Mesenchymal stem cell (in vitro differentiated cells and primary cell): ENCODE measurements around the gene SPACA5.

Experiments
- DNase-seq: peaks from one replicate; pipeline ENCODE4 v3.0.0-alpha.2; 2013
- H2AFZ ChIP-seq: one replicate; pipeline ENCODE4 v1.6.1; 2013; ENCODE audit warnings: low read depth, mild to moderate bottlenecking, control low read depth, inconsistent platforms, low read length, moderate library complexity
- H2AK5ac ChIP-seq: 2 replicates; pipeline ENCODE4 v1.6.1; 2013; ENCODE audit warnings: low read length, moderate library complexity, mild to moderate bottlenecking, inconsistent platforms; ENCODE audit not compliant: severe bottlenecking
- H2BK120ac ChIP-seq: one replicate; pipeline ENCODE4 v1.6.1; 2013; ENCODE audit warnings: low read depth, mild to moderate bottlenecking, inconsistent platforms, low read length, moderate library complexity
- H2BK12ac ChIP-seq, 2 experiments: one replicate each; pipeline ENCODE4 v1.6.1; 2013; ENCODE audit warnings: inconsistent platforms in 2 of 2, low read length in 2 of 2, mild to moderate bottlenecking in 2 of 2, moderate library complexity in 2 of 2, control low read depth in 1 of 2
- H2BK15ac ChIP-seq: one replicate; pipeline ENCODE4 v1.6.1; 2013; ENCODE audit warnings: mild to moderate bottlenecking, low read depth, inconsistent platforms; ENCODE audit not compliant: poor library complexity, severe bottlenecking
- H2BK5ac ChIP-seq: 2 replicates; pipeline ENCODE4 v1.6.1; 2013; ENCODE audit warnings: low read depth, mild to moderate bottlenecking, low read length, control low read depth, inconsistent platforms; ENCODE audit not compliant: poor library complexity, severe bottlenecking
- H3K14ac ChIP-seq, 2 experiments: one replicate each; pipeline ENCODE4 v1.6.1; 2013; ENCODE audit warnings: inconsistent platforms in 2 of 2, low read length in 2 of 2, control low read depth in 1 of 2, mild to moderate bottlenecking in 1 of 2, moderate library complexity in 1 of 2
- H3K18ac ChIP-seq, 2 experiments: one replicate each; pipeline ENCODE4 v1.6.1; 2013; ENCODE audit warnings: inconsistent platforms in 2 of 2, low read length in 2 of 2, control low read depth in 1 of 2, low read depth in 1 of 2, mild to moderate bottlenecking in 1 of 2
- H3K23ac ChIP-seq, 2 experiments: one replicate each; pipeline ENCODE4 v1.6.1; 2013; ENCODE audit warnings: inconsistent platforms in 2 of 2, low read length in 2 of 2, mild to moderate bottlenecking in 2 of 2, moderate library complexity in 2 of 2, control low read depth in 1 of 2
- H3K27ac ChIP-seq: 2 replicates; pipeline ENCODE4 v1.5.1; 2013; ENCODE audit warnings: mild to moderate bottlenecking, moderate library complexity, low read length, control low read depth, inconsistent platforms; ENCODE audit not compliant: poor library complexity, severe bottlenecking
- H3K27me3 ChIP-seq, 2 experiments: 2 replicates each; pipeline versions ENCODE4 v1.6.1 to v1.7.0; 2013; ENCODE audit warnings: low read length in 2 of 2, mild to moderate bottlenecking in 2 of 2, moderate library complexity in 2 of 2, control low read depth in 1 of 2, inconsistent platforms in 1 of 2; ENCODE audit not compliant: control insufficient read depth in 1 of 2, insufficient read depth in 1 of 2
- H3K36me3 ChIP-seq, 2 experiments: 2 replicates each; pipeline versions ENCODE4 v1.6.1 to v1.7.0; 2013; ENCODE audit warnings: low read length in 2 of 2, control low read depth in 1 of 2, inconsistent platforms in 1 of 2, low read depth in 1 of 2, mild to moderate bottlenecking in 1 of 2; ENCODE audit not compliant: insufficient read depth in 2 of 2, control insufficient read depth in 1 of 2
- H3K4ac ChIP-seq, 2 experiments: one replicate each; pipeline ENCODE4 v1.6.1; 2013; ENCODE audit warnings: inconsistent platforms in 2 of 2, low read length in 2 of 2, mild to moderate bottlenecking in 2 of 2, moderate library complexity in 2 of 2, control low read depth in 1 of 2, low read depth in 1 of 2
- H3K4me1 ChIP-seq: 2 replicates; pipeline ENCODE4 v1.6.1; 2013; ENCODE audit warnings: low read depth, low read length, control low read depth; ENCODE audit not compliant: control insufficient read depth, insufficient read depth
- H3K4me2 ChIP-seq: 2 replicates; pipeline ENCODE4 v1.6.1; 2013; ENCODE audit warnings: low read length, mild to moderate bottlenecking, inconsistent platforms; ENCODE audit not compliant: poor library complexity, severe bottlenecking
- H3K4me3 ChIP-seq, 2 experiments: 2 replicates each; pipeline versions ENCODE4 v1.5.1 to v1.7.0; 2013; ENCODE audit warnings: low read length in 2 of 2, mild to moderate bottlenecking in 2 of 2, control low read depth in 1 of 2, low read depth in 1 of 2; ENCODE audit not compliant: insufficient read depth in 1 of 2
- H3K79me1 ChIP-seq: replicated peaks from 2 replicates; pipeline ENCODE4 v1.6.1; 2013; ENCODE audit warnings: mild to moderate bottlenecking, control low read depth, low read length, inconsistent platforms; ENCODE audit not compliant: poor library complexity, severe bottlenecking
- H3K9ac ChIP-seq: 2 replicates; pipeline ENCODE4 v1.7.0; 2013; ENCODE audit warnings: mild to moderate bottlenecking, low read length, moderate library complexity
- H3K9me3 ChIP-seq: 2 replicates; pipeline ENCODE4 v1.7.0; 2013; ENCODE audit warnings: mild to moderate bottlenecking, low read length; ENCODE audit not compliant: control insufficient read depth
- H4K8ac ChIP-seq: one replicate; pipeline ENCODE4 v1.6.1; 2013; ENCODE audit warnings: inconsistent platforms, mild to moderate bottlenecking, low read length, moderate library complexity
- H4K91ac ChIP-seq: one replicate; pipeline ENCODE4 v1.6.1; 2013; ENCODE audit warnings: mild to moderate bottlenecking, low read length, inconsistent platforms
- WGBS: methylation state at CpG from one replicate; pipeline ENCODE4 v1.1.7; 2013; ENCODE audit warnings: mixed read lengths; 5-methylcytosine and 5-hydroxymethylcytosine counted together

SPACA5 gene

DNA sequence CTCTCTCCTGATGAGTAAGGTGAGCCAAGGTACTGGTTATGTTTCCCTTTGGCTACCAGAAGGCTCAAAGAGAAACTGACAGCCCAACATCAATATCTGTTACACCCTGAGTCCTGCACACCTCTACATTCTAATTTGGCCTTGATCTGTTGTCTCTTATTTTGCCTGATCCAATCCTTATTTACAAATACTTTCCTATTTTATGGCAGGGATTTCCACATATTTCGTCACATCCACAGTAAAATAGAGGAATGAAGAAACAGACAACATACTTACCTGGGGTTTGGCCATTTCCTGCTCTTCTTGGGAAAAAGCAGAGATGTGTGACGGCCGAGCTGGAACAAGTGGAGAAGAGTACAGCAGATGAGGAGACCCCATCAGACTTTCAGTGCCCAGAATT, 4.5 kb upstream of the SPACA5 start:
- H2BK120ac ChIP-seq: no peak overlapping the region
- H2AFZ ChIP-seq: no peak overlapping the region
- no peaks in the 10 kb centered on the region for H3K27me3 ChIP-seq
- H3K79me1 ChIP-seq: no peaks in the 10 kb centered on the region
- H3K4me1 ChIP-seq: no peaks in the 10 kb centered on the region
- peak overlapping the region in 1 of 2 experiments; percentile 90 for H3K4me3 ChIP-seq
- no peak overlapping the region for H3K18ac ChIP-seq
- peak overlapping the region; percentile 93 for H3K9ac ChIP-seq
- peak; percentile 4 for DNase-seq
- H2BK5ac ChIP-seq: no peak overlapping the region
- no peaks in the 10 kb centered on the region for H3K36me3 ChIP-seq
- H2AK5ac ChIP-seq: no peak overlapping the region
- peaks cover 16% of the 10 kb centered on the region for H3K9me3 ChIP-seq
- no peak overlapping the region for H4K8ac ChIP-seq
- H4K91ac ChIP-seq: no peak overlapping the region
- no peak overlapping the region for H3K23ac ChIP-seq
- H3K4me2 ChIP-seq: no peak overlapping the region
- H3K4ac ChIP-seq: no peak overlapping the region
- no peak overlapping the region for H2BK15ac ChIP-seq
- no CpG with 5 or more reads among the region's 3 CpGs for WGBS
- H3K14ac ChIP-seq: no peak overlapping the region
- no peak overlapping the region for H2BK12ac ChIP-seq
- no peak overlapping the region for H3K27ac ChIP-seq

- Histone ChIP-seq H3K9ac (peak overlapping the region; percentile 93), H2BK5ac (no peak overlapping the region), H3K4me2 (no peak overlapping the region), H3K23ac (no peak overlapping the region), H2AK5ac (no peak overlapping the region), H3K4me3 (peak overlapping the region in 1 of 2 experiments; percentile 90), H3K14ac (no peak overlapping the region), H3K18ac (no peak overlapping the region), H3K9me3 (peaks cover 13% of the 10 kb centered on the region), H2AFZ (no peak overlapping the region), H3K27me3 (no peaks in the 10 kb centered on the region), H4K91ac (no peak overlapping the region), H2BK12ac (no peak overlapping the region), H4K8ac (no peak overlapping the region), H3K36me3 (no peaks in the 10 kb centered on the region), H2BK120ac (no peak overlapping the region), H2BK15ac (no peak overlapping the region), H3K79me1 (no peaks in the 10 kb centered on the region), H3K27ac (no peak overlapping the region), H3K4ac (no peak overlapping the region), H3K4me1 (no peaks in the 10 kb centered on the region)
- no CpG with 5 or more reads among the region's 7 CpGs for WGBS
- no peak for DNase-seq
Observed at GRCh38 chrX:48002929-48003328, 3.9 kb upstream of the SPACA5 start.

DNA sequence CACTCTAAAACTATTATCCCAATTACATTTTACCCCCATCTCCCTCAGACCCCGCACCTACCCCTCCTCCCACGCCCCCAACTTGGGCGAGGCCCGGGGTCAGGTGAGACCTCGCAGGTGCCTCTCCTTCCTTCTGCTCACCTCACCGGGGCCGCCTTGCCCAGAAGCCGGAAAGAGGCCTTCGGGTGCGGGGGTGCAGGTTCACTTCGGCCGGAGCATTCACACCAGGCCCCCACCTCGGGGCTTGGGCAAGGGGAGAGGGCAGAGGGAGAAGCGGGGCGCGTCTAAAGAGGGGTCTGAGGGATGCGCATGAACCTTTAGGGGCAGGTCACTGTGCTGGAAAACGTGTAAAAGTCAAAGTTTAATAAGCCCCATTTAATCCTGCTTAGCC, 3.4 kb upstream of the SPACA5 start:
- H3K27ac ChIP-seq: no peak overlapping the region
- H3K9me3 ChIP-seq: peaks cover 10% of the 10 kb centered on the region
- H3K9ac ChIP-seq: peak overlapping the region; percentile 93
- no peaks in the 10 kb centered on the region for H3K79me1 ChIP-seq
- H3K14ac ChIP-seq: peak overlapping the region in 1 of 2 experiments; percentile 57
- no peak for DNase-seq
- no peaks in the 10 kb centered on the region for H3K36me3 ChIP-seq
- H3K18ac ChIP-seq: peak overlapping the region in 1 of 2 experiments; percentile 79
- H3K4me1 ChIP-seq: no peaks in the 10 kb centered on the region
- H3K4me2 ChIP-seq: peak overlapping the region; percentile 70
- peak overlapping the region in 1 of 2 experiments; percentile 81 for H3K4ac ChIP-seq
- H3K4me3 ChIP-seq: peak overlapping the region; percentile 73 to 90
- WGBS: 5% methylated on average over 8 of the region's 18 CpGs
- H2AFZ ChIP-seq: no peak overlapping the region
- H4K91ac ChIP-seq: no peak overlapping the region
- H2BK12ac ChIP-seq: peak overlapping the region in 1 of 2 experiments; percentile 15
- no peak overlapping the region for H3K23ac ChIP-seq
- H3K27me3 ChIP-seq: no peaks in the 10 kb centered on the region
- H2BK5ac ChIP-seq: no peak overlapping the region
- no peak overlapping the region for H2BK15ac ChIP-seq
- H2AK5ac ChIP-seq: no peak overlapping the region
- H2BK120ac ChIP-seq: peak overlapping the region; percentile 79
- peak overlapping the region; percentile 82 for H4K8ac ChIP-seq

DNA sequence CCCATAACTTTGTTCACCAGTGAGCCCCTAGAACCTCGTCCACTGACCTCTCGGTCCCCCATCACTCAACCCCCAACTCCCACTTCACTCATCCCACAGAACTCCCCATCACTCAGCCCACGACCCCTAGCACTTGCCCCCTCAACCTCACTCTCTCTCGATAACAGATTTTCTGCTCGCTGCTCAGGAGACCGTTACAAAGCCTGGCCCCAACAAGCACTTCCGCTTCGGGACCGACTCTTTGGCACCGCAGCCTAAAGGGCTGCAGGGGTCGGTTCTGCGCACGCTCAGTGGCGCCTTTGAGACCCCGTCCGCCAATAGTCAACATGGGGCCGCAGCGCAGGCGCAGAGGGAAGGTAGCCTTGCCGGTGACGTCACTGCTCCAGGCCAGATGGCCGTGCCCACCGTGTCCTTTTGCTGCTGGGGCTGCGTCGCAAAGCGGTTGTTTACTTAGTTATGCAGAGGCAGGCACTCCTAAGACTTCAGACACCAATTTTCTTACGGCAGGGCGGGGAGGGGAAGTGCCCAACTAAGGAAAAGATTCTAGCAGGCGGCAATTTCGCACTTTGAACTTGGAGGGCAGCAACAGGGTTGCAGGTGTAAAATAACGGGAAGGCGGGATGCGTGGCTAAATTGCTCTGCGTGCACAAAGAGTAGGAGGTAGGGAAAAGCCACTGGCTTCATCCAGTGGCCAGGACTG, 2.9 kb upstream of the SPACA5 start, which contains the start of gene ZNF182:
ZNF182 (minus strand) TSS at position 232 of the 700 bp plus-strand sequence. CDS start 1,380 bp downstream, outside the sequence.
- H2BK12ac ChIP-seq: peak within 1 kb of the TSS in 1 of 2 experiments; percentile 15
- WGBS: under 1% methylated on average over 19 of the region's 34 CpGs
- peak within 1 kb of the TSS in 1 of 2 experiments; percentile 81 for H3K4ac ChIP-seq
- peak within 1 kb of the TSS in 1 of 2 experiments; percentile 57 for H3K14ac ChIP-seq
- H3K9ac ChIP-seq: peak within 1 kb of the TSS; percentile 93
- H3K27ac ChIP-seq: no peak within 1 kb of the TSS
- no peaks in the 10 kb centered on the region for H3K27me3 ChIP-seq
- peak; percentile 88 for DNase-seq
- H3K23ac ChIP-seq: no peak within 1 kb of the TSS
- H3K79me1 ChIP-seq: no peaks in the 10 kb centered on the region
- H2AFZ ChIP-seq: no peak within 1 kb of the TSS
- H3K18ac ChIP-seq: peak within 1 kb of the TSS; percentile 79
- H3K9me3 ChIP-seq: peaks cover 10% of the 10 kb centered on the region
- H3K4me3 ChIP-seq: peak within 1 kb of the TSS; percentile 73 to 90
- no peak within 1 kb of the TSS for H2BK5ac ChIP-seq
- H3K4me2 ChIP-seq: peak within 1 kb of the TSS; percentile 79
- peak within 1 kb of the TSS; percentile 79 for H2BK120ac ChIP-seq
- H3K36me3 ChIP-seq: no peaks in the 10 kb centered on the region
- H3K4me1 ChIP-seq: no peaks in the 10 kb centered on the region
- H4K91ac ChIP-seq: peak within 1 kb of the TSS; percentile 75
- peak within 1 kb of the TSS; percentile 82 for H4K8ac ChIP-seq
- no peak within 1 kb of the TSS for H2AK5ac ChIP-seq
- H2BK15ac ChIP-seq: no peak within 1 kb of the TSS
